ENCODE data around the gene ALAS1. TPM values are rescaled to one million over a fixed set of nuclear protein-coding genes. Genes with fewer than 3 reads are reported as not detected.
A peak's percentile ranks its signal among the peaks of the same experiment; 100 is the strongest.

The ALAS1 gene
- total RNA-seq, 1 experiment from 2014 or later, result 80.2 TPM

DNA sequence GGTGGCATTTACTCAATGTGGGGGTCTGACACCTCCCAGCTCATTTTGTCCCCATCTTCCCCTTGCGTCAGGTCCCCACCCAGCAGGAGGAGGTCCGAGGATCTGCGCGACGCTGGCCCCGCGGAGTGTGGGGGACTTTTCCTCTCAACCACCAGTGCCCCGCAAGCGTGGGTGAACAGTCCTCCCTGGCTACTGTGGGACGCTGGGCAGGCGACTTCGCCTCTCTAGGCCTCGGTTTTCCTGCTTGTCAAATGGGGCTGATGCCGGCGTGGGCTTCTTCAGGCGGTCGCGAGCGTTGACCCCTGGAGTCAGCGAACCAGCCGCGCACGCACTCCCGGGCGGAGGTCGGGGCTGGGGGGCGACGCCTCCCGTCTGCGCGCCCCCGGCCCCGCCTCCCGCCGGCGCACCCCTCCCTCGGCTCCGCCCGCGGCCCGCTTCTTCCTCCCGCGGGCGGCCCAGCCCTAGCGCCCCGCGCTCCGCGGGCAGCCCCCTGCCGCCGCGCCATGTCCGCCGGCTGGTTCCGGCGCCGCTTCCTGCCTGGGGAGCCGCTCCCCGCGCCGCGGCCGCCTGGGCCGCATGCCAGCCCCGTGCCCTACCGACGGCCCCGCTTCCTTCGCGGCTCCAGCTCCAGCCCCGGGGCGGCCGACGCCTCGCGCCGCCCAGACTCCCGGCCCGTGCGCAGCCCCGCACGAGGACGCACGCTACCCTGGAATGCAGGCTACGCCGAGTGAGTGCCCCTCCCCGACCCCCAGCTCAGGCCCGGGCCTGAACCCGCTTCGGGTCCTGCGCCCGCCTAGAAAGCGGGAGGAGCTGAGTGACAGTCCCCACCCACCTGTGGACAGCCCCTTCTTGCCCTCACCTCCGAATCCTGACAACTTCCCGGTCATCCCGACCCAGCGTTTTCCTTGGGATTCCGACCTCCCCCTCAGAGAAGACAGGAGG, 47.6 kb downstream of the ALAS1 start, which contains the start of gene PPM1M:
PPM1M (plus strand) TSS at position 438 of the 942 bp plus-strand sequence; CDS start at position 504, 66 bp downstream.
- CTCF ChIA-PET, result interaction anchor here (0.6 kb wide), 1 partner anchor 254 kb away, joined by 3 read pairs; no protein-coding TSS in a partner anchor
- Mint-ChIP-seq H3K27ac (ENCODE audit: unreplicated experiment) (no peak within 1 kb of the TSS), H3K27me3 (ENCODE audit: unreplicated experiment) (no peaks in the 10 kb centered on the region), H3K4me1 (ENCODE audit: low read depth, unreplicated experiment) (peaks cover 7% of the 10 kb centered on the region), H3K4me3 (ENCODE audit: low read depth, unreplicated experiment) (peak within 1 kb of the TSS; percentile 49), H3K36me3 (ENCODE audit: insufficient read depth, unreplicated experiment) (peaks cover 45% of the 10 kb centered on the region), H3K9me3 (ENCODE audit: low read depth, unreplicated experiment) (no peaks in the 10 kb centered on the region)
- TF ChIP-seq, protein P1, sequence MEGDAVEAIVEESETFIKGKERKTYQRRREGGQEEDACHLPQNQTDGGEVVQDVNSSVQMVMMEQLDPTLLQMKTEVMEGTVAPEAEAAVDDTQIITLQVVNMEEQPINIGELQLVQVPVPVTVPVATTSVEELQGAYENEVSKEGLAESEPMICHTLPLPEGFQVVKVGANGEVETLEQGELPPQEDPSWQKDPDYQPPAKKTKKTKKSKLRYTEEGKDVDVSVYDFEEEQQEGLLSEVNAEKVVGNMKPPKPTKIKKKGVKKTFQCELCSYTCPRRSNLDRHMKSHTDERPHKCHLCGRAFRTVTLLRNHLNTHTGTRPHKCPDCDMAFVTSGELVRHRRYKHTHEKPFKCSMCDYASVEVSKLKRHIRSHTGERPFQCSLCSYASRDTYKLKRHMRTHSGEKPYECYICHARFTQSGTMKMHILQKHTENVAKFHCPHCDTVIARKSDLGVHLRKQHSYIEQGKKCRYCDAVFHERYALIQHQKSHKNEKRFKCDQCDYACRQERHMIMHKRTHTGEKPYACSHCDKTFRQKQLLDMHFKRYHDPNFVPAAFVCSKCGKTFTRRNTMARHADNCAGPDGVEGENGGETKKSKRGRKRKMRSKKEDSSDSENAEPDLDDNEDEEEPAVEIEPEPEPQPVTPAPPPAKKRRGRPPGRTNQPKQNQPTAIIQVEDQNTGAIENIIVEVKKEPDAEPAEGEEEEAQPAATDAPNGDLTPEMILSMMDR (IDR thresholded peaks at IDR 0.05; ENCODE audit: unreplicated experiment), result no peak
- intact Hi-C loops (cut with micrococcal nuclease; ENCODE audit: unreplicated experiment), result no loop called here
- peak; percentile 58 for DNase-seq
- no TSS peak for BruUV-seq (replicated peaks)

DNA sequence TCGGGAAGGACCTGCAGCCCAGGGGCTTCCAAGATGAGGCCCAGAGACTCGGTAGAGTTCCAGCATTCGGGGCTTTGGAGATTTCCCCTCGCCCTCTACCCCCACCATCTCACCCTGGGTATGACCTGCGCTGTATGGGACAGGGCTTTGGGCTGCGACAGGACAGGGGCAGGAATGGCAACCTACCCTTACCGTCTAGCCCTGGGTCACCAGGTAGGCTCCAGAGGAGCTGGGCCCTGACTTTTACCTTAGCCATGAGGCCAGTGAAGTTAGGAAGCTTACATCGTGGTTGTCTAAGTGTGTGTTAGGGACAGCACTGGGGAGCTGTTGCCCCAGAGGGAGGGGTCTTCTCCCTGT, 48.3 kb downstream of the ALAS1 start:
- peak overlapping the region; percentile 49 for H3K4me3 Mint-ChIP-seq (ENCODE audit: low read depth, unreplicated experiment)
- no peak overlapping the region for H3K27ac Mint-ChIP-seq (ENCODE audit: unreplicated experiment)
- BruUV-seq (replicated peaks), result no TSS peak
- CTCF ChIA-PET, result interaction anchor here (0.6 kb wide), 1 partner anchor 253 kb away, joined by 3 read pairs; no protein-coding TSS in a partner anchor
- H3K4me1 Mint-ChIP-seq (ENCODE audit: low read depth, unreplicated experiment), result peaks cover under 1% of the 10 kb centered on the region
- TF ChIP-seq, protein P1 (IDR thresholded peaks at IDR 0.05; ENCODE audit: unreplicated experiment), result no peak
- intact Hi-C loops (cut with micrococcal nuclease; ENCODE audit: unreplicated experiment), result no loop called here
- H3K9me3 Mint-ChIP-seq (ENCODE audit: low read depth, unreplicated experiment), result no peaks in the 10 kb centered on the region
- DNase-seq, result no peak
- no peaks in the 10 kb centered on the region for H3K27me3 Mint-ChIP-seq (ENCODE audit: unreplicated experiment)
- H3K36me3 Mint-ChIP-seq (ENCODE audit: insufficient read depth, unreplicated experiment), result peaks cover 47% of the 10 kb centered on the region

DNA sequence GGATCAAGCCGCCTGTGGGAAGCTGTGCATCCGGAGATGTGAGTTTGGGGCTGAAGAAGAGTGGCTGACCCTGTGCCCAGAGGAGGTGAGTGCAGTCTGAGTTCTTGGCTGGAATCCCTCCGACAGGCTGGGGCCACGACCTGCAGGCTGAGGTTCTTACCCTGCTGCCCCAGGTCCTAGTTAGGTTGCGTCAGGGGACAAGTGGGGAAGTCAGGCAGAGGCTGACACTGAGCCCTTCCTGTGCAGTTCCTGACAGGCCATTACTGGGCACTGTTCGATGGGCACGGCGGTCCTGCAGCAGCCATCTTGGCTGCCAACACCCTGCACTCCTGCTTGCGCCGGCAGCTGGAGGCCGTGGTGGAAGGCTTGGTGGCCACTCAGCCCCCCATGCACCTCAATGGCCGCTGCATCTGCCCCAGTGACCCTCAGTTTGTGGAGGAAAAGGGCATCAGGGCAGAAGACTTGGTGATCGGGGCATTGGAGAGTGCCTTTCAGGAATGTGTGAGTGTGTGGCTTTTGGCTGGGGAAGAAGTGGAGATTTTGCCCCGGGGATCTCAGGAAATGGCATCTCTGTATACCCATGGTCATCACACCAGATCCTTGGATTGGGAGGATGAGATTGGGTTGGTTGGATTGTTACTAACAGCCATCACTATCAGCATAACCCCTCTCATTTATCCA, 48.9 kb downstream of the ALAS1 start:
- intact Hi-C loops (cut with micrococcal nuclease; ENCODE audit: unreplicated experiment), result no loop called here
- Mint-ChIP-seq H3K36me3 (ENCODE audit: insufficient read depth, unreplicated experiment) (peaks cover 41% of the 10 kb centered on the region), H3K4me1 (ENCODE audit: low read depth, unreplicated experiment) (no peaks in the 10 kb centered on the region), H3K27me3 (ENCODE audit: unreplicated experiment) (no peaks in the 10 kb centered on the region), H3K27ac (ENCODE audit: unreplicated experiment) (peak overlapping the region; percentile 24), H3K4me3 (ENCODE audit: low read depth, unreplicated experiment) (peak overlapping the region; percentile 49), H3K9me3 (ENCODE audit: low read depth, unreplicated experiment) (no peaks in the 10 kb centered on the region)
- DNase-seq, result no peak
- CTCF ChIA-PET, result no interaction called here
- TF ChIP-seq, protein P1 (IDR thresholded peaks at IDR 0.05; ENCODE audit: unreplicated experiment), result no peak
- TSS peak; percentile 21 for BruUV-seq (replicated peaks)

DNA sequence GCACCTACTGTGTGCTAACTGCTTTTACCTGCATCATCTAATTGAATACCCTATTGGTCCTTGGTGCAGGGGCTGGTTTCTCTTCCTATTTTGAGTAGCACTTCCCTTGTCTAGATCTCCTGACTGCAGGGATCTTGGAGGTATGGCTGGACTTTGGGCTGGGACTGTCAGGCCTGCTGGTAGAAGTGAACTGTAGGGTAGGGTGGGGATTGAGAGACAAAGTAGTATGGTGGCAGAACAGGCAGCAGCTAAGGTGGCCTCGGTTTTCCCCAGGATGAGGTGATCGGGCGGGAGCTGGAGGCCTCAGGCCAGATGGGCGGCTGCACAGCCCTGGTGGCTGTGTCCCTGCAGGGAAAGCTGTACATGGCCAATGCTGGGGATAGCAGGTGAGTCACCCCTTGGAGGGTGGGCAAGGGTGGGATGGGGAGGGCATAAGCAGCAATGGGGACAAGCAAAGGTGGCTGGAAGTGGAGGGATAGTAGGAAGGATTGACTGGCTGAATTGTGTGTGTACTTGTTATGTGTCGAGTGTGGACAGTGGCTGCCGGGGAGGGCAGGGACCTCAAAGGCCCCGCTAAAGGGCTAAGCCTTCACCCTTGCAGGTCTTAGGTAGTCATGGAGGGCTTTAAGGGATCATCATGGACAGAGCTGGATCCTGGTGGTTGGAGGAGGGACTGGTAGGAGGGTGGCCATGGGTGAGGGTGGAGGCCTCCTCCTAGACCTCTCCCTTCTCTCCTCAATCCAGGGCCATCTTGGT, 49.6 kb downstream of the ALAS1 start:
- BruUV-seq (replicated peaks), result no TSS peak
- peaks cover 44% of the 10 kb centered on the region for H3K36me3 Mint-ChIP-seq (ENCODE audit: insufficient read depth, unreplicated experiment)
- TF ChIP-seq, protein P1 (IDR thresholded peaks at IDR 0.05; ENCODE audit: unreplicated experiment), result no peak
- no peaks in the 10 kb centered on the region for H3K27me3 Mint-ChIP-seq (ENCODE audit: unreplicated experiment)
- no peaks in the 10 kb centered on the region for H3K4me1 Mint-ChIP-seq (ENCODE audit: low read depth, unreplicated experiment)
- CTCF ChIA-PET, result interaction anchor here (1.1 kb wide), 1 partner anchor 10 kb away, joined by 3 read pairs; no protein-coding TSS in a partner anchor
- DNase-seq, result no peak
- H3K27ac Mint-ChIP-seq (ENCODE audit: unreplicated experiment), result peak overlapping the region; percentile 24
- intact Hi-C loops (cut with micrococcal nuclease; ENCODE audit: unreplicated experiment), result no loop called here
- no peaks in the 10 kb centered on the region for H3K9me3 Mint-ChIP-seq (ENCODE audit: low read depth, unreplicated experiment)
- peak overlapping the region; percentile 9 for H3K4me3 Mint-ChIP-seq (ENCODE audit: low read depth, unreplicated experiment)
